Esophagus (tissue), 2 donors: ENCODE results near the gene ACTL8. TPM values are rescaled to one million over a fixed set of nuclear protein-coding genes. Genes with fewer than 3 reads are reported as not detected.

Experiments used
- H3K27ac ChIP-seq, 2 donors: one replicate each; pipeline ENCODE4 v1.5.1; 2013; ENCODE audit warnings: low read depth in 2 of 2, mild to moderate bottlenecking in 2 of 2, inconsistent platforms in 1 of 2, low read length in 1 of 2, moderate library complexity in 1 of 2
- H3K27me3 ChIP-seq, 2 donors: one replicate each; pipeline ENCODE4 v1.6.1; 2013; ENCODE audit warnings: low read length in 2 of 2, control low read depth in 1 of 2, mild to moderate bottlenecking in 1 of 2; ENCODE audit not compliant: insufficient read depth in 2 of 2, control insufficient read depth in 1 of 2
- H3K36me3 ChIP-seq, 2 donors: one replicate each; pipeline ENCODE4 v1.6.1; 2013; ENCODE audit warnings: low read length in 1 of 2; ENCODE audit not compliant: control insufficient read depth in 2 of 2, insufficient read depth in 2 of 2
- H3K4me1 ChIP-seq, 2 donors: one replicate each; pipeline ENCODE4 v1.6.1; 2013; ENCODE audit warnings: low read length in 1 of 2; ENCODE audit not compliant: control insufficient read depth in 2 of 2, insufficient read depth in 2 of 2
- H3K4me3 ChIP-seq, 2 donors: one replicate each; pipeline ENCODE4 v1.5.1; 2013; ENCODE audit warnings: low read length in 2 of 2, mild to moderate bottlenecking in 2 of 2, low read depth in 1 of 2, moderate library complexity in 1 of 2
- H3K9me3 ChIP-seq, 2 donors: one replicate each; pipeline ENCODE4 v1.6.1; 2013; ENCODE audit warnings: mild to moderate bottlenecking in 2 of 2, low read depth in 1 of 2, low read length in 1 of 2, moderate library complexity in 1 of 2; ENCODE audit not compliant: control insufficient read depth in 2 of 2, insufficient read depth in 1 of 2
- WGBS, 2 donors: extraction: QIAGEN DNeasy Blood & Tissue Kit; methylation state at CpG; one replicate each; pipeline ENCODE4 v1.1.7; 2013; 5-methylcytosine and 5-hydroxymethylcytosine counted together
- polyA plus RNA-seq, 2 donors: library from polyadenylated mRNA; stranded (reverse); fragments of 200-250 nt; gene quantifications; one replicate each; pipeline ENCODE4 v1.2.3, GENCODE V29; 2013
- donor health status: healthy with polysubstance abuse.
- donor health status: Bipolar disorder and iron deficiency.

Gene ACTL8
- polyA plus RNA-seq, 2 donors, result 0.12 TPM; not detected in 1

- Histone ChIP-seq H3K4me3 (no peak overlapping the region), H3K27ac (no peak overlapping the region), H3K4me1 (no peaks in the 10 kb centered on the region), H3K9me3 (peaks cover 0 to 3% of the 10 kb centered on the region in 2 donors), H3K27me3 (no peaks in the 10 kb centered on the region), H3K36me3 (no peaks in the 10 kb centered on the region)
- 77 to 87% methylated on average over 2 of the region's 2 CpGs for WGBS, 2 donors
Observed at GRCh38 chr1:17732475-17732874, 22.7 kb upstream of the ACTL8 start.

- Histone ChIP-seq H3K27me3 (peaks cover 0 to 3% of the 10 kb centered on the region in 2 donors), H3K4me3 (no peak overlapping the region), H3K36me3 (no peaks in the 10 kb centered on the region), H3K27ac (no peak overlapping the region), H3K9me3 (peaks cover 0 to 3% of the 10 kb centered on the region in 2 donors), H3K4me1 (no peaks in the 10 kb centered on the region)
- WGBS, 2 donors, result 58 to 63% methylated on average over 21 of the region's 21 CpGs
Observed at GRCh38 chr1:17733661-17734060, 21.5 kb upstream of the ACTL8 start.

- WGBS, 2 donors, result 77 to 82% methylated on average over 7 of the region's 7 CpGs
- peaks cover 0 to 3% of the 10 kb centered on the region in 2 donors for H3K27me3 ChIP-seq
Observed at GRCh38 chr1:17734609-17735008, 20.5 kb upstream of the ACTL8 start.

DNA sequence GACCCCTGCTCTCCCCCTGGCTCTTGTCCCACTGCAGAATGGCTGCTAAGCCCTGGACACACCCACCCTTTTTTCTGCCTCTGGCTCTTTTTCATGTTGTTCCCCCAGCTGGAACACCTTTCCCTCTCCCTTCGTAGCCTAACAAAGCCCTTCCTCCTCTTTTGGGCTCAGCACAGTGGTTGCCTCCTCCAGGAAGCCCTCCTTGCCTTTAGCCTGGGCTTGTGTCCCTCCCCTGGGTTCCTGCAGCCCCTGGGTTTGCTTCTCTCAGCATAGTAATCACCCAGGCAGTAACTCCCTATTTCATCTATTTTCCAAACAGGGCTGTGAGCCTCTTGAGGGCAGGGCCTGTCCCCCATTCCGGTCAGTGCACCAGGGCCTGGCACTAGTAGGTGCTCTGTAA lies 19.8 kb upstream of the ACTL8 start:
- 62 to 69% methylated on average over 2 of the region's 2 CpGs for WGBS, 2 donors
- no peak overlapping the region for H3K4me3 ChIP-seq
- no peaks in the 10 kb centered on the region for H3K4me1 ChIP-seq
- no peak overlapping the region for H3K27ac ChIP-seq
- H3K27me3 ChIP-seq, result peaks cover 0 to 3% of the 10 kb centered on the region in 2 donors
- peaks cover 0 to 3% of the 10 kb centered on the region in 2 donors for H3K9me3 ChIP-seq
- H3K36me3 ChIP-seq, result no peaks in the 10 kb centered on the region

More at GRCh38 chr1:17734609-17735008, 20.5 kb upstream of the ACTL8 start:
- H3K4me3 ChIP-seq, result no peak overlapping the region
- no peaks in the 10 kb centered on the region for H3K4me1 ChIP-seq
- H3K27ac ChIP-seq, result no peak overlapping the region
- peaks cover 0 to 3% of the 10 kb centered on the region in 2 donors for H3K9me3 ChIP-seq
- no peaks in the 10 kb centered on the region for H3K36me3 ChIP-seq

- Histone ChIP-seq H3K36me3 (no peaks in the 10 kb centered on the region), H3K4me3 (no peak overlapping the region), H3K4me1 (no peaks in the 10 kb centered on the region), H3K27me3 (peaks cover 0 to 3% of the 10 kb centered on the region in 2 donors), H3K9me3 (no peaks in the 10 kb centered on the region), H3K27ac (no peak overlapping the region)
- 41 to 42% methylated on average over 7 of the region's 7 CpGs for WGBS, 2 donors
Observed at GRCh38 chr1:17735793-17736192, 19.3 kb upstream of the ACTL8 start.

- Histone ChIP-seq H3K27ac (no peak overlapping the region), H3K4me1 (no peaks in the 10 kb centered on the region), H3K4me3 (no peak overlapping the region), H3K9me3 (no peaks in the 10 kb centered on the region), H3K27me3 (peaks cover 0 to 3% of the 10 kb centered on the region in 2 donors), H3K36me3 (no peaks in the 10 kb centered on the region)
- WGBS, 2 donors, result 63 to 66% methylated on average over 6 of the region's 6 CpGs
Observed at GRCh38 chr1:17736625-17737024, 18.5 kb upstream of the ACTL8 start.

DNA sequence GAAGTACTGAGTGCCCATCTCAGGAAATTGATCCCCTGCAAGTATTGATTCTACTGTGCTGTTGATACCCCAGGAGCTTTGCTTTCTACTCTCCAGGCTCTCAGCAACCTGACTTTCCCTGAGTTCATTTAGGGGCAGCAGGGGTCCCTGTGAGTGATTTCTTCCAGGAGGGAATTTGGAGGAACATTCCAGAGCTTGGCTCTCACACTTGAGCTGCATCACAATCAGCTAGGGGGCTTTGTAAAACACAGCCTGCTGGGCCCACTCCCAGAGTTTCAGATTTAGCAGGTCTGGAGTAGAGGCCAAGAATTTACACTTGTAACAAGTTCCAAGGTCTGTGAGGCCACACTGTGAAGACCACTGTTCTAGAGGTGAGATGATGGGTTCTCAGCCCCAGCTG lies 16.1 kb upstream of the ACTL8 start:
- no peak overlapping the region for H3K4me3 ChIP-seq
- no peak overlapping the region for H3K27ac ChIP-seq
- H3K9me3 ChIP-seq, result no peaks in the 10 kb centered on the region
- no peaks in the 10 kb centered on the region for H3K4me1 ChIP-seq
- peaks cover 0 to 3% of the 10 kb centered on the region in 2 donors for H3K27me3 ChIP-seq
- H3K36me3 ChIP-seq, result no peaks in the 10 kb centered on the region

DNA sequence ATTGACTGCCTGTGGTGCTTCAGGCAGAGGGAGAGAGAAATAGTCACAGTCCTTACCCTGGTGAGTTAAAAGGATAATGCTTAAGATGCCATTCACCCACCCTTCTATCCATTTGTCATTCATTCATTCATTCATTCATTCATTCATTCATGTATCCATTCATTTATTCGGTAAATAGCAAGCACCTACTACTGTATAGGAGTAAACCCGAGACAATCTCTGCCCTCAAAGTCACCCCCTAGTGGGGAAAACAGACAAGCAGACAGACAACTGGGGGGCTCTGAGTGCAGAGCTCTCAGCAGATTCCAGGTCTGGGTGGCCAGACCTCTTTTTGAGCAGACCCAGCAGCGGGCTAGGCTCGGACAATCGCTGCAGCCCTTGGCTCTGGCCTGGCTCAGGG lies 14.1 kb upstream of the ACTL8 start:
- no peaks in the 10 kb centered on the region for H3K4me1 ChIP-seq
- H3K36me3 ChIP-seq, result no peaks in the 10 kb centered on the region
- H3K4me3 ChIP-seq, result no peak overlapping the region
- peaks cover 0 to 3% of the 10 kb centered on the region in 2 donors for H3K27me3 ChIP-seq
- H3K27ac ChIP-seq, result no peak overlapping the region
- 79 to 83% methylated on average over 5 of the region's 5 CpGs for WGBS, 2 donors
- no peaks in the 10 kb centered on the region for H3K9me3 ChIP-seq

DNA sequence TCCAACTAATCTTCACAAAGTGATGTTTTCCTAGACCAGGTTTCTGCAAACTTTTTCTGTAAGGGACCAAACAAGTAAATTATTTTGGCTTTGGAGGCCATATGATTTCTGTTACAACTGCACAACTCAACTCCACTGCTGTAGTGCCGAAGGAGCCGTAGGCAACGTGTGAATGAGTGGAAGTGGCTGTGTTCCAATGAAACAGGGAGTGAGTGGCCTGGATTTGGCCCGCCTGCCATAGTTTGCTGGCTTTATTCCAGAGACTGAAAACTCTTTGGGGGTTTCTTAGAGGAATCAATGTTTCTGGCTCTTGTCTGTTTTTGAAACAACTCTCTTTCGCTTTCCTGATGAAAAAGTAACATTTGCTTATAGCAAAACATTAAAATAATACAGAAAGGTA lies 12.6 kb upstream of the ACTL8 start:
- H3K36me3 ChIP-seq, result no peaks in the 10 kb centered on the region
- H3K27ac ChIP-seq, result no peak overlapping the region
- WGBS, 2 donors, result 23 to 28% methylated on average over 5 of the region's 5 CpGs
- no peaks in the 10 kb centered on the region for H3K9me3 ChIP-seq
- H3K27me3 ChIP-seq, result peaks cover 0 to 2% of the 10 kb centered on the region in 2 donors
- no peak overlapping the region for H3K4me3 ChIP-seq
- no peaks in the 10 kb centered on the region for H3K4me1 ChIP-seq

DNA sequence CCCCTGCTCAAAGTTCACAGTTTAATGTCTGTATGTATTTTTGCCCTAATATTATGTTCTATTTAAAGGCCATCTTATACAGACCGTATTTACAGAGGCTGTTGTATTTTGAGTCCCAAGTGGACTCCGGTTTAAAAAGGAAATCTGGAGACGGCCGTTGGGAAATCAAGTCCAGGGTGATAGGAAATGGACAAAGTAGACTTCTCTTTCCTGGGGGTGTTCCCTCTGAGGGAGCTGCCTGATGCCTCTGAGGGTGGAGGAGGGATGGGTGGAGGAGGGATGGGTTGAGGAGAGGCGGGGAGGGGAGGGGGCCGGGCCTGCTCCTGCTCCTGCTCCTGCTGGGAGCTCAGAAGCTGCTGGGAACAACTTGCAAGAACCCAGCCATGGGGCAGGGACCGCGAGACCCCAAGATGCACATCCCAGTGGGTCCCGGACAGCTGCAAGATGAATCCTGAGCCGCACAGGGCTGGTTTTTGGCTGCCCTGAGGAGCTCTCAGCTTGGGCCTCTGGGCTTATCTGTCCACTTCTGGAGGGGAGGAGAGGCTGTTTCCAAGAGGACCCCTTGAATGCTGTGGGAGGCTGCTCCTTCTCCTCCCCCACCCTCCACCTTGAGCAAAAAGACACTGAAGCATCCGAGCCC lies 12.0 kb upstream of the ACTL8 start:
- Histone ChIP-seq H3K27me3 (no peaks in the 10 kb centered on the region), H3K4me1 (no peaks in the 10 kb centered on the region), H3K9me3 (no peaks in the 10 kb centered on the region), H3K36me3 (no peaks in the 10 kb centered on the region), H3K27ac (no peak overlapping the region), H3K4me3 (no peak overlapping the region)
- WGBS, 2 donors, result 47 to 56% methylated on average over 10 to 11 of the region's 11 CpGs
